ENCODE results near the gene NXPH2.
"Not testable (repeated sequence)": the region's sequence is repeated elsewhere in the genome, so short reads cannot be mapped to it uniquely, and the experiment has no call there.

The NXPH2 gene

GRCh38 chr2:138752197-138752956 is 27.8 kb downstream of the NXPH2 start:
- DNase-seq (ENCODE audit: low read depth): no peak

GRCh38 chr2:138744713-138745112 is 35.5 kb downstream of the NXPH2 start:
- DNase-seq (ENCODE audit: low read depth): no peak

- DNase-seq (ENCODE audit: low read depth): no peak
These were observed 37.6 kb downstream of the NXPH2 start for GRCh38 chr2:138742441-138743057.

- DNase-seq (ENCODE audit: low read depth): no peak
These were observed 38.3 kb downstream of the NXPH2 start for GRCh38 chr2:138741851-138742250.

- DNase-seq (ENCODE audit: low read depth): not testable (repeated sequence)
These were observed 43.1 kb downstream of the NXPH2 start for GRCh38 chr2:138737009-138737554.

- DNase-seq (ENCODE audit: low read depth): no peak
These were observed 47.5 kb downstream of the NXPH2 start for GRCh38 chr2:138732651-138733050.

GRCh38 chr2:138730497-138731030 is 49.6 kb downstream of the NXPH2 start:
- DNase-seq (ENCODE audit: low read depth): no peak

GRCh38 chr2:138727956-138728355 is 52.2 kb downstream of the NXPH2 start:
- no peak for DNase-seq (ENCODE audit: low read depth)

GRCh38 chr2:138726681-138727080 is 53.5 kb downstream of the NXPH2 start:
- DNase-seq (ENCODE audit: low read depth): no peak

- no peak for DNase-seq (ENCODE audit: low read depth)
These were observed 55.3 kb downstream of the NXPH2 start for GRCh38 chr2:138724729-138725459.

- DNase-seq (ENCODE audit: low read depth): no peak
These were observed 55.9 kb downstream of the NXPH2 start for GRCh38 chr2:138724327-138724726.

GRCh38 chr2:138723196-138723987 is 56.8 kb downstream of the NXPH2 start:
- no peak for DNase-seq (ENCODE audit: low read depth)

- DNase-seq (ENCODE audit: low read depth): no peak
These were observed 57.9 kb downstream of the NXPH2 start for GRCh38 chr2:138722316-138722715.

GRCh38 chr2:138720035-138720838 is 60.0 kb downstream of the NXPH2 start:
- DNase-seq (ENCODE audit: low read depth): no peak

- no peak for DNase-seq (ENCODE audit: low read depth)
These were observed 61.8 kb downstream of the NXPH2 start for GRCh38 chr2:138718405-138718804.

- DNase-seq (ENCODE audit: low read depth): no peak
These were observed 64.0 kb downstream of the NXPH2 start for GRCh38 chr2:138716183-138716582.

GRCh38 chr2:138713504-138713903 is 66.7 kb downstream of the NXPH2 start:
- no peak for DNase-seq (ENCODE audit: low read depth)

GRCh38 chr2:138713069-138713496 is 67.1 kb downstream of the NXPH2 start:
- no peak for DNase-seq (ENCODE audit: low read depth)

GRCh38 chr2:138712212-138712979 is 67.8 kb downstream of the NXPH2 start:
- no peak for DNase-seq (ENCODE audit: low read depth)

GRCh38 chr2:138711812-138712211 is 68.4 kb downstream of the NXPH2 start:
- DNase-seq (ENCODE audit: low read depth): no peak
